GM21390 (cell line): Measurements from ENCODE around the gene RAP1B.

Experiments used
- ATAC-seq: cut with Tn5 transposase; IDR thresholded peaks from one replicate; pipeline ENCODE4 v1.9.1; 2021; ENCODE audit not compliant: unreplicated experiment

The RAP1B gene

GRCh38 chr12:68610370-68611093, at the start of gene RAP1B:
Gene RAP1B, plus strand, starts transcription at chr12:68610899. Its CDS starts 37,826 bp downstream, at chr12:68648725.
- peak; percentile 77 for ATAC-seq

GRCh38 chr12:68561830-68562229, 48.9 kb upstream of the RAP1B start:
- ATAC-seq, result no peak

- no peak for ATAC-seq
Measured at GRCh38 chr12:68564166-68564565, 46.5 kb upstream of the RAP1B start.

DNA sequence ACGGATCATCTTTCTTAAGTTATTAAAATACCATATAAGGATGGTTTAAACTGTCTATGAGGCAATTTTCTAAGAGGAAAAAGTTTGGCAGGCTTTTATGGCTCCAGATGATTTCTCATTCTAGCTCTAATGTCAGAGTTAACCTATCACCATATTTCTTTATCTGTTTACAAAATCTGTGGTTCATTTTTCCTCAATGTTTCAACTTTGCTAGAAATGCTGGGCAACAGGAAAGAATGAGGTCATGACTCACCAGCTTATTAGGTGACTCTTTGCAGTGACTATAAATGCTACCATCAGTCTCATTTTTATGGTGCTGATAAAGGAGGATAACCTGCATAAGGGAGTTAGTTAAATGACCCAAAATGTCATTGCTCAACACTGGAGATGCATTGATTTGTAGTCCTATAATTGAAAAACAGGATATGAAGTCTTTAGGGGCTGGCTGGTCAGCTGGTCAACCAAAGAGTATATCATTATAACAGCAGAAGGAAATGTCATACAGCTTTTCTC, 45.3 kb upstream of the RAP1B start:
- no peak for ATAC-seq

DNA sequence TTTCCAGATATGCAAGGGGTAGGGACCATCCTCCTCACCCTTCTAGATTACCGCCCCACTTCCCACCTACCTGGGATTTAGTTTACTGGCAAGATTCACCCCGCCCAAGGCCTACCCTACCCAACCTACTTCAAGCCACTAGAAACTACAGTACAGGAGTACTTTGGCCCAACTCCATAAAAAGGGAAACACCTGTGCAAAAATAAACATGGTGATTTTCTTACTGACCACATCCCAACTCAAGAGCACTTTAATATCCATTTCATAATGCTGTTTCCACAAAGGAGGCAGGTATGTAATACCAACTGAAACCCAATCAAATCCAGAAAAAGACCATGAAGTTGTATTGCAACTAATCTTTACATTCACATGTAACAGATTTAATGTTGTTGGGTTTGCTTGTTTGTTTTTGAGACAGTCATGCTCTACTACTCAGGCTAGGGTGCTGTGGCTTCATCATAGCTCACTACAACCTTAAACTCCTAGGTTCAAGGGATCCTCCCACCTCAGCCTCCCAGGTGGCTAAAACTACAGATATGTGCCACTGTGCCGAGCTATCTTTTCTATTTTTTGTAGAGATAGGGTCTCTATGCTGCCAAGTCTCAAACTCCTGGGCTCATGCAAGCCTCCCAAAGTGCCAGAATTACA, 41.7 kb upstream of the RAP1B start:
- ATAC-seq, result no peak

DNA sequence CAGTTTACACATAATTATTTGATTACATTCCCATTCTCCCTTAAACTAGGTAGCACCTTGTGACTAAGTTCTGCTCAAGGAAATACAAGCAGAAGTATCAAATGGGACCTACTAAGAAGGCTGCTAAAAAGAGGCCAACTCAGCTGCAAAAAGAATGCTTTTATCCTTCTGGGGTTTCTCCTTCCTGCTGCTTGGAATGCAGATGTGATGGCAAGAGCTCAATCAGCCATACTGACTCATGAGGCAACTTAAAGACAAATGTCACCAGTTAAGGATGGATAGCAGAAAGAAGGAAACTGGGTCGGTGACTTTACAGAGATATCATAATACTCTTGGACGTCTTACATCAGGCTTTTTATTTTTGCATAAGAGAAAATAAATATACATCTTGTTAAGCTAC, 38.0 kb upstream of the RAP1B start:
- ATAC-seq, result no peak

GRCh38 chr12:68573406-68573805, 37.3 kb upstream of the RAP1B start:
- ATAC-seq, result no peak

DNA sequence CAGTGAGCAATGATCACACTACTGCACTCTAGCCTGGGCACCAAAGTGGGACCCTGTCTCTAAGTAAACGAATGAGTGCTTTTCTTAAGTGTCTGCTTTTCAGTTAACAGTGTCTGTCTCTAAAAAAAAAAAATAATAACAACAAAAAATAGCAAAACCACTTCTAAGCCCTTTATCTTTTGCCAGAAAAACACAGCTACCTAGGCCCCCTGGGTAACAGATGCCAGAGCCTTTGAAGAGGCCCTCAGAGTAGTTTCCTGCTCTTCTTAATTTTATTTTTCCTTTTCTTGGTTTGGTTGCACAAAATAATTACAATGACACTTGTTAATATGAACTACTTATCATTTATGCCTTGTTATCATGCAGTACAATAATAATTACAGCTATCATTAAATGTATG, 32.8 kb upstream of the RAP1B start:
- no peak for ATAC-seq

GRCh38 chr12:68578765-68579164, 31.9 kb upstream of the RAP1B start:
- ATAC-seq, result no peak

GRCh38 chr12:68579254-68579653, 31.4 kb upstream of the RAP1B start:
- no peak for ATAC-seq

DNA sequence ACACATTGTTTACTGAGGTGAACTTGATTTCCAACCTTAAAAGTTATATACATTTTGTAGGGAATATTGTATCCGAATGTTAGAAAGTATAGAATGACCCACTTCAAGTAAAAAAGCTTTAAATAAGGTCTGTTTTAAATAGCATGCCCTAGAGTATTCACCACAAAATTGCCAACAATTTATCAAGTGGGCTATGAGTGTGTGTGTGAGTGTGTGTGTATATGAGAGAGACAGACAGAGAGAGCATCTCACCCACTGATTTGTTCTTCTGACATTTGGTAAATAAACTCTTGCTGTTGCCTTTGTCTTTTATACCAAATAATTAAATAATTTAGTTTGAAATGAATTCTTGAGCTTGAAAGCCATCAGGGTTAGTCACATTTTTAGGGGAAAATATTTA, 29.8 kb upstream of the RAP1B start:
- ATAC-seq, result no peak

DNA sequence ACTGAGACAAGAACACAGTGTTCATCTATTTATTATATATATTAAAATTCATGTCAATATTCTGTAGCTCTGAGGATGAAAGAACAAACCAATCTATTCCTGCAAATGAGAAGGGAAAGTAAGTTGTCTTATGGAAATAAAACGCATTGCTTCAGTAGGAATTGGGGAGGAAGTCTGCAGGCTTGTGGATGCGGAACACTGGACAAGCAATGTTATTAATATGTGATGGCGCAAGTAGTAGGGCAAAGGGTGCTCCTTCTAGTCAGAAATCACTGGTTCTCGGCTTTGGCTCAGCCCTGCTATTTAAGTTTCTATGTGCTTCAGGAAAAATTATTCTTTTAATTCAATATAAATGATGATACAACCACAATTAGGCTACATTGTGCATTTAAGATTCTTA, 28.8 kb upstream of the RAP1B start:
- no peak for ATAC-seq

DNA sequence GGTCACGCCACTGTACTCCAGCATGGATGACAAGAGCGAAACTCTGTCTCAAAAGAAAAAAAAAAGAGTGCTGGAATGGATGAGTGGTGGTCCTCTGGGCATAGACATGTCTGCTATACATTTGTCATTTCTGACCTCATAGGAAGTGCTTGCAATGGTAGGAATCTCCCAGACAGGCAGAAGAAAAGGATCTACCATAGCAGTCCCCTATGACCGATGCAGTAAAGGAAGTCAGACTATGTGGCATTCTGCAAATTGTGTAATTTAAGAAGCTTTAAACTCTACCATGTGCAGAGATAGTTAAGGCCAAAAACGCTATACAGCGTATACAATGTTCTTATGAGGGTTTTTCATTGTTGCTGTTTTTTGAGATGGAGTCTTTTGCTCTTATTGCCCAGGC, 24.7 kb upstream of the RAP1B start:
- ATAC-seq, result no peak

GRCh38 chr12:68587448-68587873, 23.2 kb upstream of the RAP1B start:
- peak; percentile 62 for ATAC-seq

DNA sequence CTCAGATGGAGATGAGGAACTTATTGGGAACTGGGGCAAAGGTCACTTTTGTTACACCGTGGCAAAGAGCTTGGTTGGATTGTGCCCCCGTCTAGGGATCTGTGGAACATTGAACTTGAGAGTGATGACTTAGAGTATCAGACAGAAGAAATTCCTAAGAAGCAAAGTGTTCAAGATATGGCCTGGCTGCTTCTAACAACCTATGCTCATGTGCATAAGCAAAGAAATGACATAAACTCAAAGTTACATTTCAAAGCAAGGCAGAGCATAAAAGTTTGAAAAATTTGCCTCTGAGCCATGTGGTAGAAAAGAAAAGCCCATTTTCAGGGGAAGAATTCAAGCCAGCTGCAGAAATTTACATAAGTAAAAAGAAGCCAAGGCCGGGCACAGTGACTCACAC, 21.5 kb upstream of the RAP1B start:
- no peak for ATAC-seq

GRCh38 chr12:68591734-68592418, 18.8 kb upstream of the RAP1B start:
- peak; percentile 45 for ATAC-seq

DNA sequence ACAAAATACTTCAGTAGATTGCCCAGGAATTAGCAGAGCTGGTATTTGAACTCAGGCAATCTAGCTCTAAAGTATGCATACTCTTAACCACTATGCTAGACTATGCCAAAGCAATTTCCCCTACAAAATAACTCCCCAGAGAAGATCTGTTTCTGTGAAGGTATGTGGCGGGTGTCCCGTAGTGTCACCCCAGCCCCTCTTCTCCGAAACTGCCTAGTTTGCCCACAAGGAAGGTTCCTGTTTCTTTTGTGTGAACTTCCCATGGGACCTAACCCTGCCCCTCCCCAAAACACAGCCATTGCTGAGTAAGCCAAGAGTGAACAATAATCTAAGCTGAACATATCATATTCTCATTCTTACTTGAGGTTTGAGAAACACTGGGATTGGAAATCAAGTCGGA, 15.5 kb upstream of the RAP1B start:
- no peak for ATAC-seq

GRCh38 chr12:68601767-68602166, 8.9 kb upstream of the RAP1B start:
- ATAC-seq, result no peak

- no peak for ATAC-seq
Measured at GRCh38 chr12:68602720-68603119, 8.0 kb upstream of the RAP1B start.

DNA sequence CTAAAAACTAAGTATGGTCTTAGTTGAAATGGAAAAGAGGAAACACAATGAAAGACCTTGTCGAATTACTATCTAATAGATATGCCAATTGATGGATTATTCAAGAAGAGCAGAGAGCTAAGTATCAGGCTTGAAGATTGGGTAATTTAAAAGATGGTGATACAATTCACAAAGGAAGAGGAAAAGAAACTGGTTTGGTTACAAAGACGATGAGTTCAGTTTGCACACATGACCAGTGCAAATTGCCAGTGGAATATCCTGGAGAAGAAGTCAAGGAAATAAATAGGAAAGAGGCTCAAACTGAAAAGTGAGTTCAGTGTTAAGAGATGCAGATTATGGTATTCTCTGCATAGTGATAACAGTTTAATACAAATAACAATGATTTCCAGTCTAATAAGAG, 2.5 kb upstream of the RAP1B start:
- ATAC-seq, result no peak

DNA sequence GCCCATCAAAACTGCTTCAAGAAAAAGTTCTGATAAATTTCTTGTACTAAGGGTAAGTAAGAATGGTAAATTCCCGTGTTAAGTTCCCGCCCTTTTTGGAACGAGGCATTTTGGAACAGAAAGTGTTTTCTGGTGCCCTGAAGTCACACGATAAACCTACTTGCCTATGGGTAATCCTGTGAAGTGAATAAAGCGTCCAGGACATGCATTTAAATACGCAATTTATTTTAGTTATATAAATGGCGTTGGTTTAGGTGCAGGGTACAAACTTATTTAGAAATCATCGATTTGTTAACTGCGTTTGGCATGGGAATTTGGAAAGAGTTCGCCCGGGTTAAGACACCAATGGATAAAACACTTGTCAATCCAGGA, 715 bp upstream of the RAP1B start:
- no peak for ATAC-seq
